Stimulated activated CD8-positive, alpha-beta memory T cell treated with anti-CD3 and anti-CD28 coated beads, Interleukin-12 subunit alpha, Interleukin-12 subunit beta, amount 100 ng/mL, for 1 hour (primary cell): ENCODE measurements around the gene RPUSD2.

Source experiments
- DNase-seq: peaks from one replicate; pipeline ENCODE4 v3.0.0-alpha.2; 2020; ENCODE audit warnings: low read depth

The RPUSD2 gene

GRCh38 chr15:40623361-40623760 is 54.3 kb downstream of the RPUSD2 start:
- no peak for DNase-seq
